Measurements from ENCODE around the gene ADM2. TPM values are rescaled to one million over a fixed set of nuclear protein-coding genes. Genes with fewer than 3 reads are reported as not detected.

Gene ADM2
- total RNA-seq, 1 experiment from 2014 or later, result 10.9 TPM

DNA sequence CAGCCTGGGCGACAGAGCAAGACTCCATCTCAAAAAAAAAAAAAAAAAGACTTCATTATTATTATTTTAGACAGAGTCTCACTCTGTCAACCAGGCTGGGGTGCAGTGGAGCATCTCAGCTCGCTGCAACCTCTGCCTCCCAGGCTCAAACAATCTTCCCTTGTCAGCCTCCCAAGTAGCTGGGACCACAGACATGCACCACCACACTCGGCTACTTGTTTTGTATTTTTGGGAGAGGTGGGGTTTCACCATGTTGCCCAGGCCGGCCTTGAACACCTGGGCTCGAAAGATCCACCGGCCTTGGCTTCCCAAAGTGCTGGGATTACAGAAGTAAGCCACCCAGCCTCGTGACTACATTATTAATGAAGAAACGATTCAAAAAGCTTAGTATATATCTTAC is 53.8 kb downstream of the ADM2 start (continued):
- TF ChIP-seq, protein P1, sequence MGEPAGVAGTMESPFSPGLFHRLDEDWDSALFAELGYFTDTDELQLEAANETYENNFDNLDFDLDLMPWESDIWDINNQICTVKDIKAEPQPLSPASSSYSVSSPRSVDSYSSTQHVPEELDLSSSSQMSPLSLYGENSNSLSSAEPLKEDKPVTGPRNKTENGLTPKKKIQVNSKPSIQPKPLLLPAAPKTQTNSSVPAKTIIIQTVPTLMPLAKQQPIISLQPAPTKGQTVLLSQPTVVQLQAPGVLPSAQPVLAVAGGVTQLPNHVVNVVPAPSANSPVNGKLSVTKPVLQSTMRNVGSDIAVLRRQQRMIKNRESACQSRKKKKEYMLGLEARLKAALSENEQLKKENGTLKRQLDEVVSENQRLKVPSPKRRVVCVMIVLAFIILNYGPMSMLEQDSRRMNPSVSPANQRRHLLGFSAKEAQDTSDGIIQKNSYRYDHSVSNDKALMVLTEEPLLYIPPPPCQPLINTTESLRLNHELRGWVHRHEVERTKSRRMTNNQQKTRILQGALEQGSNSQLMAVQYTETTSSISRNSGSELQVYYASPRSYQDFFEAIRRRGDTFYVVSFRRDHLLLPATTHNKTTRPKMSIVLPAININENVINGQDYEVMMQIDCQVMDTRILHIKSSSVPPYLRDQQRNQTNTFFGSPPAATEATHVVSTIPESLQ (CRISPR knock-in tag; IDR thresholded peaks at IDR 0.05), result no peak
- TF ChIP-seq CBFB (CRISPR knock-in tag; IDR thresholded peaks at IDR 0.05; ENCODE audit: low read depth), result no peak
- TF ChIP-seq, protein P2, sequence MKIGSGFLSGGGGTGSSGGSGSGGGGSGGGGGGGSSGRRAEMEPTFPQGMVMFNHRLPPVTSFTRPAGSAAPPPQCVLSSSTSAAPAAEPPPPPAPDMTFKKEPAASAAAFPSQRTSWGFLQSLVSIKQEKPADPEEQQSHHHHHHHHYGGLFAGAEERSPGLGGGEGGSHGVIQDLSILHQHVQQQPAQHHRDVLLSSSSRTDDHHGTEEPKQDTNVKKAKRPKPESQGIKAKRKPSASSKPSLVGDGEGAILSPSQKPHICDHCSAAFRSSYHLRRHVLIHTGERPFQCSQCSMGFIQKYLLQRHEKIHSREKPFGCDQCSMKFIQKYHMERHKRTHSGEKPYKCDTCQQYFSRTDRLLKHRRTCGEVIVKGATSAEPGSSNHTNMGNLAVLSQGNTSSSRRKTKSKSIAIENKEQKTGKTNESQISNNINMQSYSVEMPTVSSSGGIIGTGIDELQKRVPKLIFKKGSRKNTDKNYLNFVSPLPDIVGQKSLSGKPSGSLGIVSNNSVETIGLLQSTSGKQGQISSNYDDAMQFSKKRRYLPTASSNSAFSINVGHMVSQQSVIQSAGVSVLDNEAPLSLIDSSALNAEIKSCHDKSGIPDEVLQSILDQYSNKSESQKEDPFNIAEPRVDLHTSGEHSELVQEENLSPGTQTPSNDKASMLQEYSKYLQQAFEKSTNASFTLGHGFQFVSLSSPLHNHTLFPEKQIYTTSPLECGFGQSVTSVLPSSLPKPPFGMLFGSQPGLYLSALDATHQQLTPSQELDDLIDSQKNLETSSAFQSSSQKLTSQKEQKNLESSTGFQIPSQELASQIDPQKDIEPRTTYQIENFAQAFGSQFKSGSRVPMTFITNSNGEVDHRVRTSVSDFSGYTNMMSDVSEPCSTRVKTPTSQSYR (CRISPR knock-in tag; IDR thresholded peaks at IDR 0.05), result no peak
- TF ChIP-seq TEAD4 (CRISPR knock-in tag; IDR thresholded peaks at IDR 0.05), result no peak
- no peak for TF ChIP-seq JUN (CRISPR knock-in tag; IDR thresholded peaks at IDR 0.05)
- no peak for TF ChIP-seq ETV6 (CRISPR knock-in tag; IDR thresholded peaks at IDR 0.05)
- no peak for TF ChIP-seq NR1H2 (CRISPR knock-in tag; IDR thresholded peaks at IDR 0.05)
- TF ChIP-seq NFE2L1 (CRISPR knock-in tag; IDR thresholded peaks at IDR 0.05), result no peak

Other genes starting within 250 kb of the ADM2 start
- 36.3 to 45.4 TPM (median 40.8 TPM) in 3 replicates for gene TUBGCP6, start 236.5 kb upstream of the ADM2 start, total RNA-seq (2021)
- gene HDAC10, start 230.3 kb upstream of the ADM2 start, total RNA-seq (2021), result 31.9 to 40.9 TPM (median 38.2 TPM) in 3 replicates
- 26.9 to 31.0 TPM (median 28.8 TPM) in 3 replicates for gene MAPK12, start 219.9 kb upstream of the ADM2 start, total RNA-seq (2021)
- 1.4 to 2.3 TPM (median 1.9 TPM) in 3 replicates for gene MAPK11, start 211.2 kb upstream of the ADM2 start, total RNA-seq (2021)
- gene PLXNB2, start 173.9 kb upstream of the ADM2 start, total RNA-seq (2021), result 110 to 113 TPM (median 111 TPM) in 3 replicates
- 2.3 to 2.7 TPM (median 2.5 TPM) in 3 replicates for gene DENND6B, start 154.5 kb upstream of the ADM2 start, total RNA-seq (2021)
- 41.5 to 47.8 TPM (median 46.7 TPM) in 3 replicates for gene PPP6R2, start 138.2 kb upstream of the ADM2 start, total RNA-seq (2021)
- gene SBF1, start 6.5 kb upstream of the ADM2 start, total RNA-seq (2021), result 87.1 to 108 TPM (median 91.5 TPM) in 3 replicates
- 0.33 to 0.57 TPM (median 0.41 TPM) in 3 replicates for gene MIOX, start 5.3 kb downstream of the ADM2 start, total RNA-seq (2021)
- gene LMF2, start 26.2 kb downstream of the ADM2 start, total RNA-seq (2021), result 38.1 to 43.7 TPM (median 39.8 TPM) in 3 replicates
- gene NCAPH2, start 26.7 kb downstream of the ADM2 start, total RNA-seq (2021), result 69.8 to 78.4 TPM (median 70.3 TPM) in 3 replicates
- 1.5 to 5.5 TPM in 2 of 3 replicates, not detected in the other for gene SCO2, start 44.1 kb downstream of the ADM2 start, total RNA-seq (2021)
- 1.2 to 1.8 TPM (median 1.5 TPM) in 3 replicates for gene TYMP, start 48.5 kb downstream of the ADM2 start, total RNA-seq (2021)
- not detected in 3 replicates for gene KLHDC7B, start 64.4 kb downstream of the ADM2 start, total RNA-seq (2021)
- 0.46 to 0.89 TPM (median 0.85 TPM) in 3 replicates for gene SYCE3, start 81.4 kb downstream of the ADM2 start, total RNA-seq (2021)
- 33.7 to 47.8 TPM (median 47.4 TPM) in 3 replicates for gene CPT1B, start 96.9 kb downstream of the ADM2 start, total RNA-seq (2021)
- 75.4 to 80.0 TPM (median 76.1 TPM) in 3 replicates for gene CHKB, start 101.3 kb downstream of the ADM2 start, total RNA-seq (2021)
- gene MAPK8IP2, start 119.2 kb downstream of the ADM2 start, total RNA-seq (2021), result 1.8 to 4.9 TPM (median 1.9 TPM) in 3 replicates
- 17.7 to 18.8 TPM (median 17.8 TPM) in 3 replicates for gene ARSA, start 146.6 kb downstream of the ADM2 start, total RNA-seq (2021)
- gene SHANK3, start 191.3 kb downstream of the ADM2 start, total RNA-seq (2021), result 9.6 to 10.5 TPM (median 9.7 TPM) in 3 replicates